DOHH2 (cell line): ENCODE data around the gene TRAPPC5.

Experiments used
- CTCF ChIP-seq: fragments of 200-600 bp; sonication (generic); IDR thresholded peaks from one replicate; pipeline ENCODE4 v1.5.1; 2014; ENCODE audit warnings: antibody characterized with exemption, mild to moderate bottlenecking, low read depth, low read length; ENCODE audit not compliant: poor library complexity, severe bottlenecking
- EZH2phosphoT487 ChIP-seq: fragments of 200-600 bp; sonication (generic); IDR thresholded peaks from 2 replicates; pipeline ENCODE4 v1.6.1; 2017; ENCODE audit warnings: borderline replicate concordance, mild to moderate bottlenecking, antibody characterized with exemption, low read length, moderate library complexity, mixed read lengths

- TF ChIP-seq CTCF (no peak), EZH2phosphoT487 (no peak)
Measured at GRCh38 chr19:7650148-7650547, 30.5 kb upstream of the TRAPPC5 start.
